Measurements from ENCODE around the gene TPTE. TPM values are rescaled to one million over a fixed set of nuclear protein-coding genes. Genes with fewer than 3 reads are reported as not detected.
"Not testable (repeated sequence)": the region's sequence is repeated elsewhere in the genome, so short reads cannot be mapped to it uniquely, and the experiment has no call there.

Gene TPTE
- polyA plus RNA-seq (2013): not detected in 2 replicates

DNA sequence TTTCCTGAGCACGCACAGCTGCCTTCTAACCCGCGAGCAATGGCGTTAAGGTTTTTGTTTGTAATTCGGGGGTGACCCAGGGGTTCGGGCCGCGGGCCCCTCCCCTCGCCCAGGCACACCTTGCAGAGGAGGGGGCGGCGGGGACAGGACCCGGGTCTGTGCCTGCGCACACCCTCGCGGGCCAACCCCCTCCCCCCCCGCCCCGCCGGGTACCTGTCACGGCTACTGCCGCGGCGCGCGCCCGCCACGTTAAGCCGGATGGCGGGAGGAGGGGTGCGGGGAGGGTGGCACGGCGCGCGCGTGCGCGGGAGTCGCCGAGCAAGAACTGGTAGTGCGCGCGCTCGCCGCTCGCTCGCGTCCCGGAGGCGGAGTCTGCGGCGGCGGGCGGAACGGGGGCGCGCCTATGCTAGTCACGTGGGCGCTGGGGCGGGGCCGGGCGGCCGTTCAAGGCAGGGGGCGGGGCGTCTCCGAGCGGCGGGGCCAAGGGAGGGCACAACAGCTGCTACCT lies at the start of gene TPTE:
Gene TPTE, plus strand, starts transcription at position 493 of the 508 bp plus-strand sequence. CDS start 17,141 bp downstream, outside the sequence.
- Histone ChIP-seq H3K4ac (ENCODE audit: low read depth, low read length) (no peak within 1 kb of the TSS), H2AFZ (ENCODE audit: insufficient read depth, low read length, poor library complexity) (no peak within 1 kb of the TSS), H3K9ac (ENCODE audit: low read length) (no peak within 1 kb of the TSS), H3K27ac (ENCODE audit: low read depth, low read length) (no peak within 1 kb of the TSS), H3K14ac (ENCODE audit: low read length) (no peak within 1 kb of the TSS), H3K9me3 (ENCODE audit: insufficient read depth, low read depth, low read length) (peaks cover 38% of the 10 kb centered on the region), H2BK120ac (ENCODE audit: insufficient read depth, low read length, poor library complexity) (no peak within 1 kb of the TSS), H3K4me2 (ENCODE audit: low read length) (no peak within 1 kb of the TSS), H3K27me3 (ENCODE audit: insufficient read depth, low read length) (no peaks in the 10 kb centered on the region), H3K23ac (ENCODE audit: low read length) (no peak within 1 kb of the TSS), H3K4me1 (ENCODE audit: control insufficient read depth in 1 of 2, insufficient read depth in 2 of 2, low read length in 2 of 2) (no peaks in the 10 kb centered on the region), H3K79me2 (ENCODE audit: control insufficient read depth, insufficient read depth, low read length, poor library complexity) (no peaks in the 10 kb centered on the region), H2BK5ac (ENCODE audit: low read depth, low read length, poor library complexity) (no peak within 1 kb of the TSS), H4K12ac (ENCODE audit: low read depth, low read length) (no peak within 1 kb of the TSS), H4K91ac (ENCODE audit: low read depth, low read length) (no peak within 1 kb of the TSS), H2BK12ac (ENCODE audit: low read length) (no peak within 1 kb of the TSS), H3K36me3 (ENCODE audit: control insufficient read depth in 1 of 2, insufficient read depth in 2 of 2, low read length in 2 of 2) (no peaks in the 10 kb centered on the region), H3K79me1 (ENCODE audit: low read length) (no peaks in the 10 kb centered on the region), H3K18ac (ENCODE audit: low read length) (no peak within 1 kb of the TSS), H2AK5ac (ENCODE audit: low read length) (no peak within 1 kb of the TSS), H3K4me3 (ENCODE audit: low read depth, low read length) (peak within 1 kb of the TSS; percentile 2), H4K8ac (ENCODE audit: low read depth, low read length) (no peak within 1 kb of the TSS)
- peak; percentile 54 to 65 for DNase-seq
- no CpG with 5 or more reads among the region's 66 CpGs for WGBS (ENCODE audit: extremely low coverage, insufficient coverage, insufficient read length)

GRCh38 chr21:10471999-10472398 lies 49.4 kb upstream of the TPTE start:
- H2BK120ac ChIP-seq (ENCODE audit: insufficient read depth, low read length, poor library complexity); H3K4ac ChIP-seq (ENCODE audit: low read depth, low read length); H4K12ac ChIP-seq (ENCODE audit: low read depth, low read length); H3K9me3 ChIP-seq (ENCODE audit: insufficient read depth, low read depth, low read length); H3K23ac ChIP-seq (ENCODE audit: low read length); H2BK5ac ChIP-seq (ENCODE audit: low read depth, low read length, poor library complexity); H3K4me2 ChIP-seq (ENCODE audit: low read length); H4K91ac ChIP-seq (ENCODE audit: low read depth, low read length); H3K36me3 ChIP-seq (ENCODE audit: control insufficient read depth in 1 of 2, insufficient read depth in 2 of 2, low read length in 2 of 2); H2BK12ac ChIP-seq (ENCODE audit: low read length); H4K8ac ChIP-seq (ENCODE audit: low read depth, low read length); H3K4me3 ChIP-seq (ENCODE audit: low read depth, low read length); H3K9ac ChIP-seq (ENCODE audit: low read length); H3K79me2 ChIP-seq (ENCODE audit: control insufficient read depth, insufficient read depth, low read length, poor library complexity); H3K18ac ChIP-seq (ENCODE audit: low read length); H3K27ac ChIP-seq (ENCODE audit: low read depth, low read length); H2AK5ac ChIP-seq (ENCODE audit: low read length); H3K14ac ChIP-seq (ENCODE audit: low read length); H2AFZ ChIP-seq (ENCODE audit: insufficient read depth, low read length, poor library complexity); H3K79me1 ChIP-seq (ENCODE audit: low read length); H3K4me1 ChIP-seq (ENCODE audit: control insufficient read depth in 1 of 2, insufficient read depth in 2 of 2, low read length in 2 of 2); DNase-seq; H3K27me3 ChIP-seq (ENCODE audit: insufficient read depth, low read length): not testable (repeated sequence)

GRCh38 chr21:10477794-10478193 lies 43.6 kb upstream of the TPTE start:
- not testable (repeated sequence) for H3K27me3 ChIP-seq (ENCODE audit: insufficient read depth, low read length); H2AK5ac ChIP-seq (ENCODE audit: low read length); H3K9me3 ChIP-seq (ENCODE audit: insufficient read depth, low read depth, low read length); H3K4ac ChIP-seq (ENCODE audit: low read depth, low read length); H3K79me1 ChIP-seq (ENCODE audit: low read length); H3K79me2 ChIP-seq (ENCODE audit: control insufficient read depth, insufficient read depth, low read length, poor library complexity); H2AFZ ChIP-seq (ENCODE audit: insufficient read depth, low read length, poor library complexity); H3K18ac ChIP-seq (ENCODE audit: low read length); H3K9ac ChIP-seq (ENCODE audit: low read length); H3K4me1 ChIP-seq (ENCODE audit: control insufficient read depth in 1 of 2, insufficient read depth in 2 of 2, low read length in 2 of 2); H2BK5ac ChIP-seq (ENCODE audit: low read depth, low read length, poor library complexity); H2BK120ac ChIP-seq (ENCODE audit: insufficient read depth, low read length, poor library complexity); H3K14ac ChIP-seq (ENCODE audit: low read length); H4K8ac ChIP-seq (ENCODE audit: low read depth, low read length); DNase-seq; H3K27ac ChIP-seq (ENCODE audit: low read depth, low read length); H4K12ac ChIP-seq (ENCODE audit: low read depth, low read length); H2BK12ac ChIP-seq (ENCODE audit: low read length); H3K4me2 ChIP-seq (ENCODE audit: low read length); H3K23ac ChIP-seq (ENCODE audit: low read length); H3K36me3 ChIP-seq (ENCODE audit: control insufficient read depth in 1 of 2, insufficient read depth in 2 of 2, low read length in 2 of 2); H4K91ac ChIP-seq (ENCODE audit: low read depth, low read length); H3K4me3 ChIP-seq (ENCODE audit: low read depth, low read length)
- WGBS (ENCODE audit: extremely low coverage, insufficient coverage, insufficient read length): no CpG with 5 or more reads among the region's 7 CpGs

DNA sequence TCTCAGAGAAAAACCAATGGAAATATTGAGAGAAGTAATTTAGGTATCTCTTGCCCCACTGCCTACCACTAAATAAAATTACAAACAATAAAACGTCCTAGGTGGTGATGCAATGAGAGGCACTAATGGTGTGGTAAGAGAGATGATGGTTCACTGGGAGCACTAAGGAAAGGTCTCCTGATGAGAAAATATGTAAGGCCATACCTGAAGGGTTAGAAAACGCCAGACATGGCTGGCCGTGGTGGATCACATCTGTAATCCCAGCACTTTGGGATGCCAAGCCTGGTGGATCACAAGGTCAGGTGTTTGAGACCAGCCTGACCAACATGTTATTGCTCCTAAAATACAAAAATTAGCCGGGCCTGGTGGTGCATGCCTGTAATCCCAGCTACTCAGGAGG lies 41.5 kb upstream of the TPTE start:
- H3K4me2 ChIP-seq (ENCODE audit: low read length); H3K4ac ChIP-seq (ENCODE audit: low read depth, low read length); H3K9ac ChIP-seq (ENCODE audit: low read length); H4K8ac ChIP-seq (ENCODE audit: low read depth, low read length); H4K91ac ChIP-seq (ENCODE audit: low read depth, low read length); H3K36me3 ChIP-seq (ENCODE audit: control insufficient read depth in 1 of 2, insufficient read depth in 2 of 2, low read length in 2 of 2); H3K27ac ChIP-seq (ENCODE audit: low read depth, low read length); H3K4me1 ChIP-seq (ENCODE audit: control insufficient read depth in 1 of 2, insufficient read depth in 2 of 2, low read length in 2 of 2); H2BK5ac ChIP-seq (ENCODE audit: low read depth, low read length, poor library complexity); DNase-seq; H3K79me2 ChIP-seq (ENCODE audit: control insufficient read depth, insufficient read depth, low read length, poor library complexity); H2AFZ ChIP-seq (ENCODE audit: insufficient read depth, low read length, poor library complexity); H2AK5ac ChIP-seq (ENCODE audit: low read length); H3K9me3 ChIP-seq (ENCODE audit: insufficient read depth, low read depth, low read length); H3K23ac ChIP-seq (ENCODE audit: low read length); H3K4me3 ChIP-seq (ENCODE audit: low read depth, low read length); H4K12ac ChIP-seq (ENCODE audit: low read depth, low read length); H3K14ac ChIP-seq (ENCODE audit: low read length); H2BK12ac ChIP-seq (ENCODE audit: low read length); H3K79me1 ChIP-seq (ENCODE audit: low read length); H2BK120ac ChIP-seq (ENCODE audit: insufficient read depth, low read length, poor library complexity); H3K18ac ChIP-seq (ENCODE audit: low read length); H3K27me3 ChIP-seq (ENCODE audit: insufficient read depth, low read length): not testable (repeated sequence)
- WGBS (ENCODE audit: extremely low coverage, insufficient coverage, insufficient read length): no CpG with 5 or more reads among the region's 4 CpGs

Data from trophoblast cell (in vitro differentiated cells and primary cell).